ENCODE results near the gene NR6A1.

The NR6A1 gene

DNA sequence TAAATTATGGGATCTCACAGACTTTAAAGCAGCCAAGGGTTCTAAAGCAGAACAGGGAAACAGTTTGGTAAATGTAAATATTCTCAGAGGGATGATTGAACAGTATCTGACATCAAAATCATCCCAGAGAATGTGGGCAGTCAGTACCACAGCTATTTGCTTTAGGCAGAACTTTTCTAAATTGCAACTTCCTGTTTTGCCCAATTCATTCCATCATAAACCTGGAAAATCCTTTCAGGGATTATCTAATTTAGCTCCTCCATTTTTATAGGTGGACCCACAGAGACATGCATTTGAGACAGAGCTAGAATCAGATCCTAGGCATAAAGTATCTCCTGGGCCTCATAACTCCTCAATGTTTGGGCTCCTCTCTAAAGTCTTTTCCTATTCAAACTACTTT, 12.4 kb downstream of the NR6A1 start:
- H3K4me3 ChIP-seq (ENCODE audit: low read length): no peak overlapping the region
- no peak for DNase-seq (ENCODE audit: low read depth)
- TF ChIP-seq, protein P1, sequence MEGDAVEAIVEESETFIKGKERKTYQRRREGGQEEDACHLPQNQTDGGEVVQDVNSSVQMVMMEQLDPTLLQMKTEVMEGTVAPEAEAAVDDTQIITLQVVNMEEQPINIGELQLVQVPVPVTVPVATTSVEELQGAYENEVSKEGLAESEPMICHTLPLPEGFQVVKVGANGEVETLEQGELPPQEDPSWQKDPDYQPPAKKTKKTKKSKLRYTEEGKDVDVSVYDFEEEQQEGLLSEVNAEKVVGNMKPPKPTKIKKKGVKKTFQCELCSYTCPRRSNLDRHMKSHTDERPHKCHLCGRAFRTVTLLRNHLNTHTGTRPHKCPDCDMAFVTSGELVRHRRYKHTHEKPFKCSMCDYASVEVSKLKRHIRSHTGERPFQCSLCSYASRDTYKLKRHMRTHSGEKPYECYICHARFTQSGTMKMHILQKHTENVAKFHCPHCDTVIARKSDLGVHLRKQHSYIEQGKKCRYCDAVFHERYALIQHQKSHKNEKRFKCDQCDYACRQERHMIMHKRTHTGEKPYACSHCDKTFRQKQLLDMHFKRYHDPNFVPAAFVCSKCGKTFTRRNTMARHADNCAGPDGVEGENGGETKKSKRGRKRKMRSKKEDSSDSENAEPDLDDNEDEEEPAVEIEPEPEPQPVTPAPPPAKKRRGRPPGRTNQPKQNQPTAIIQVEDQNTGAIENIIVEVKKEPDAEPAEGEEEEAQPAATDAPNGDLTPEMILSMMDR (conservative IDR thresholded peaks at IDR 0.05; ENCODE audit: low read length): no peak

DNA sequence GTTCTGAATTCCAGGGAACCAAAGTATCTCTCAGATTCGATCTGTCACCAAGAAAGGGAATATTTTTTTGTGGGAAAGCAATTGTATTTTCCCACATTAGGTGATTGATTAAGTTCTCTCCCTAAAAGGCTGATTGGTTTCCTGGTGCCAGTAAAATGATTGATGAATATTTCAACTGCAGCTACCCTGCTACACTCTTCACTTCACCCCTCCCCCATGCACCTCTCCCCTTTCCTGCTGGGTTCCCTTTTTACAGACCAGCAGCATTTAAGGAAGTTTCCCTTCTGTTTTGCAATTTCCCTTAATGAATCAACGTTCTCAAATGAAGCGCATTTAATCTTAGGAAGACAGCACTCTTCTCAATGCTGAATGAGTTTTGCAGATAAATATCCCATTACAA, 13.1 kb downstream of the NR6A1 start:
- DNase-seq (ENCODE audit: low read depth): no peak
- H3K4me3 ChIP-seq (ENCODE audit: low read length): no peak overlapping the region
- TF ChIP-seq, protein P1 (conservative IDR thresholded peaks at IDR 0.05; ENCODE audit: low read length): no peak

DNA sequence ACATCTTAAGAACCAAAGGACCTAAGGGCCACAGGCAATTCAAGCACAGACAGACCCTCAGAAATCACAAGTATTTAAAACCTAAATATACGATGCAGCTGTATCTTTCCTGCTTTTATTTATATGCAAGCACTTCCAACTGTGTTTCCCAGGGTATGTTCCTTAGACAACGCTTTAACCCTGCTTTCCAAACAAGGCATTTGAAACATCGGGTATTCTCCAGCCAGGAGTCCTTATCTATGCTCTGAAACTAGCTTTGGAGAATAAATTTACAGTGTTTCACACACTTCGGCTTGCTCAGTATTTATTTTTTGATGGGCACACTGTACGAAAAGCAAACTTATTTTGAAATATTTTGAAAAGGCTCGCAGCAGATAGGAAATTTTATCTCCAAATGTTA, 13.5 kb downstream of the NR6A1 start:
- DNase-seq (ENCODE audit: low read depth): no peak
- TF ChIP-seq, protein P1 (conservative IDR thresholded peaks at IDR 0.05; ENCODE audit: low read length): no peak
- no peak overlapping the region for H3K4me3 ChIP-seq (ENCODE audit: low read length)

DNA sequence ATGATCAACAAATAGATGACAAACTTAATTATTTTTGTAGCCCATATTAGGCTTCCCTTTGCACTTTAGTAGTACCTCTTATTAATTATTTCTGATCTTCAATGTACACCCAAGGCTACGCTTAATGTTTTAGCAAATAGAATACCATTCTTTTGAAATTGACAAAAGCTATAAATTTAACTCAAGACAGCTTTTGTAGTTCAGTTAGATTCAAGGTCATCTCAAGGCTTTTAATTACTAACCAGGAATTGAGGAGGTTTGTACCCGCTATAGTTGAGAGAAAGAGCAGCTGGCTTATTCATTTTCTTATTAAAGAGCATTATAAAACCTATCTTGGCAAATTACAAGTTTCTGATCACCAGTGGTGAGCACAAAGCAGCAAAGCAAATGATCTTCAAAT, 15.1 kb downstream of the NR6A1 start:
- H3K4me3 ChIP-seq (ENCODE audit: low read length): no peak overlapping the region
- DNase-seq (ENCODE audit: low read depth): no peak
- TF ChIP-seq, protein P1 (conservative IDR thresholded peaks at IDR 0.05; ENCODE audit: low read length): no peak

DNA sequence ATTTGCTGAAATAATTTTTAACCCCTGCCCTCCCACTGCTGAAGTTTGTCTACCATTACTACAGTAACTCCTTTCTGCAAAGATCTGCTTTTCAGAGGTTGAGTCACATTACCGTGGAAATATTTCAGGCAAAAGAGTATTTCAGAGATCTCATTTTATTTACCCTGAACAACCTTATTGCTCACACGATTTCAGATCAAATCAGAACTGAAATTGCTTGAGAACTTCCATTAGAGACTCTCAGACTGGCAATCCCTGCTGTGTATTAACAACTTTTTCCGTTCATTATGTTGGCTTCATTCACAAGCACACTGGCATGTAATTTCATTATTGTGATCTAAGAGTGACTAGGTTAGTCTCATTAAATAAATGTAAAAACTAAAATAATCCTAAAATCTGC, 16.1 kb downstream of the NR6A1 start:
- DNase-seq (ENCODE audit: low read depth): no peak
- H3K4me3 ChIP-seq (ENCODE audit: low read length): no peak overlapping the region
- TF ChIP-seq, protein P1 (conservative IDR thresholded peaks at IDR 0.05; ENCODE audit: low read length): no peak

DNA sequence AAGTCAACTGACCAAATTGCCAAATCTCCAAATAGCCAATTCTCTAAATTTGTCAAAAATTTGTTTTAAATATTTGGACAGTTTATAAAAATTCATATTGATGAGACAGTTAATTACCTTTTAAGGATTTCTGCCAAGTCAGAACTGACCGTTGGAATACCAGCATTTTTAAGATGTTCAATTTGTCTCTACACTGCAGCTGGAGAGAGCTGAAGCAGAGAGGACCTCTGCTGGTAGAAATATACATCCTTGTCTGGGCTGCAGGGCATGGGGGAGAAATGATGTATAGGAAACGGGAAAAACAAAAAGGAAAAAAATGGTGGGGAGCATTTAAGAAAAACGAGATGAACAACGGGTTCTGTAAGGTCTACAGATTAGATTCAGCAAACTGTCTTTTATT, 16.8 kb downstream of the NR6A1 start:
- H3K4me3 ChIP-seq (ENCODE audit: low read length): no peak overlapping the region
- TF ChIP-seq, protein P1 (conservative IDR thresholded peaks at IDR 0.05; ENCODE audit: low read length): peak; percentile 68
- DNase-seq (ENCODE audit: low read depth): peak; percentile 38

DNA sequence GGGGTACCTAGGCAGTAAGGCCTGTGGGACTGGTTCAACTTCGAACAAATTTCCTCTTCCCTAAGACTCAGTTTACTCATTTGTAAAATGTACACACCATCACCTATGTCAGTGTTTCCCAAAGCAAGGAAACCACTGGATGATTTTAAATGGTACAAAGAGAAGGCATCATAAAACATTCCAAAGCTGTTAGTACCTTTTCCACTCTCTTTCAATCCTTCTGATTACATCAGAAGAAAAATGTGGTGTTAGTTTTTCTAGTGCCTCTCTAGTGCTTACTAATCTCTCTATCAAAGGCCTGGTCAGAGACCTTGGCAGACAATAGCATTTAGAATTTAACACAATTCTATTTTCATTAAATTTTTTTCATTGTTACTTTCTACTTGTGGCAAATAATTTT, 18.1 kb downstream of the NR6A1 start:
- no peak overlapping the region for H3K4me3 ChIP-seq (ENCODE audit: low read length)
- TF ChIP-seq, protein P1 (conservative IDR thresholded peaks at IDR 0.05; ENCODE audit: low read length): no peak
- peak; percentile 70 for DNase-seq (ENCODE audit: low read depth)

Measured in AG10803 (cell line).